SK-N-SH (cell line): ENCODE data around the gene ZNF573.

ENCODE experiments used
- CHD2 ChIP-seq: fragments of 150-350 bp; IDR thresholded peaks from 2 replicates; pipeline ENCODE4 v1.6.1; 2018; ENCODE audit warnings: low read length; ENCODE audit not compliant: partially characterized antibody
- ELF1 ChIP-seq: IDR thresholded peaks from 2 replicates; pipeline ENCODE4 v1.4.0; 2012
- EP300 ChIP-seq, 2 experiments: IDR thresholded peaks; 2 replicates each; pipeline versions ENCODE4 v1.4.0 to v1.6.1; 2012; ENCODE audit warnings: borderline replicate concordance in 1 of 2, low read depth in 1 of 2, low read length in 1 of 2
- FOSL2 ChIP-seq: IDR thresholded peaks from 2 replicates; pipeline ENCODE4 v1.4.0; 2012; ENCODE audit warnings: low read depth, mild to moderate bottlenecking, moderate library complexity, borderline replicate concordance
- JUND ChIP-seq: IDR thresholded peaks from 2 replicates; pipeline ENCODE4 v1.4.0; 2012
- NRF1 ChIP-seq: IDR thresholded peaks from 2 replicates; pipeline ENCODE4 v1.6.1; 2012; ENCODE audit warnings: low read depth, mild to moderate bottlenecking, low read length
- TCF12 ChIP-seq: IDR thresholded peaks from 2 replicates; pipeline ENCODE4 v1.4.0; 2012
- ZBTB33 ChIP-seq: IDR thresholded peaks from 2 replicates; pipeline ENCODE4 v1.4.0; 2012; ENCODE audit warnings: low read depth, borderline replicate concordance
- TF ChIP-seq, protein P1 (sequence below): fragments of 200-600 bp; sonication (generic); IDR thresholded peaks from 2 replicates; pipeline ENCODE4 v1.6.1; 2017; ENCODE audit warnings: antibody characterized with exemption, mild to moderate bottlenecking, moderate library complexity
- TF ChIP-seq, protein P2 (sequence below): IDR thresholded peaks from 2 replicates; pipeline ENCODE4 v1.6.1; 2012; ENCODE audit warnings: mild to moderate bottlenecking, low read depth, low read length, moderate library complexity

GRCh38 chr19:37698216-37698615 is 81.2 kb downstream of the ZNF573 start:
- no peak for TF ChIP-seq JUND
- TF ChIP-seq, protein P1, sequence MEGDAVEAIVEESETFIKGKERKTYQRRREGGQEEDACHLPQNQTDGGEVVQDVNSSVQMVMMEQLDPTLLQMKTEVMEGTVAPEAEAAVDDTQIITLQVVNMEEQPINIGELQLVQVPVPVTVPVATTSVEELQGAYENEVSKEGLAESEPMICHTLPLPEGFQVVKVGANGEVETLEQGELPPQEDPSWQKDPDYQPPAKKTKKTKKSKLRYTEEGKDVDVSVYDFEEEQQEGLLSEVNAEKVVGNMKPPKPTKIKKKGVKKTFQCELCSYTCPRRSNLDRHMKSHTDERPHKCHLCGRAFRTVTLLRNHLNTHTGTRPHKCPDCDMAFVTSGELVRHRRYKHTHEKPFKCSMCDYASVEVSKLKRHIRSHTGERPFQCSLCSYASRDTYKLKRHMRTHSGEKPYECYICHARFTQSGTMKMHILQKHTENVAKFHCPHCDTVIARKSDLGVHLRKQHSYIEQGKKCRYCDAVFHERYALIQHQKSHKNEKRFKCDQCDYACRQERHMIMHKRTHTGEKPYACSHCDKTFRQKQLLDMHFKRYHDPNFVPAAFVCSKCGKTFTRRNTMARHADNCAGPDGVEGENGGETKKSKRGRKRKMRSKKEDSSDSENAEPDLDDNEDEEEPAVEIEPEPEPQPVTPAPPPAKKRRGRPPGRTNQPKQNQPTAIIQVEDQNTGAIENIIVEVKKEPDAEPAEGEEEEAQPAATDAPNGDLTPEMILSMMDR, result no peak
- TF ChIP-seq EP300 (IDR thresholded peaks at IDR 0.05; ENCODE audit: borderline replicate concordance in 1 of 2, low read depth in 1 of 2, low read length in 1 of 2), result no peak
- TF ChIP-seq ZBTB33, result no peak
- TF ChIP-seq NRF1, result no peak
- TF ChIP-seq, protein P2, sequence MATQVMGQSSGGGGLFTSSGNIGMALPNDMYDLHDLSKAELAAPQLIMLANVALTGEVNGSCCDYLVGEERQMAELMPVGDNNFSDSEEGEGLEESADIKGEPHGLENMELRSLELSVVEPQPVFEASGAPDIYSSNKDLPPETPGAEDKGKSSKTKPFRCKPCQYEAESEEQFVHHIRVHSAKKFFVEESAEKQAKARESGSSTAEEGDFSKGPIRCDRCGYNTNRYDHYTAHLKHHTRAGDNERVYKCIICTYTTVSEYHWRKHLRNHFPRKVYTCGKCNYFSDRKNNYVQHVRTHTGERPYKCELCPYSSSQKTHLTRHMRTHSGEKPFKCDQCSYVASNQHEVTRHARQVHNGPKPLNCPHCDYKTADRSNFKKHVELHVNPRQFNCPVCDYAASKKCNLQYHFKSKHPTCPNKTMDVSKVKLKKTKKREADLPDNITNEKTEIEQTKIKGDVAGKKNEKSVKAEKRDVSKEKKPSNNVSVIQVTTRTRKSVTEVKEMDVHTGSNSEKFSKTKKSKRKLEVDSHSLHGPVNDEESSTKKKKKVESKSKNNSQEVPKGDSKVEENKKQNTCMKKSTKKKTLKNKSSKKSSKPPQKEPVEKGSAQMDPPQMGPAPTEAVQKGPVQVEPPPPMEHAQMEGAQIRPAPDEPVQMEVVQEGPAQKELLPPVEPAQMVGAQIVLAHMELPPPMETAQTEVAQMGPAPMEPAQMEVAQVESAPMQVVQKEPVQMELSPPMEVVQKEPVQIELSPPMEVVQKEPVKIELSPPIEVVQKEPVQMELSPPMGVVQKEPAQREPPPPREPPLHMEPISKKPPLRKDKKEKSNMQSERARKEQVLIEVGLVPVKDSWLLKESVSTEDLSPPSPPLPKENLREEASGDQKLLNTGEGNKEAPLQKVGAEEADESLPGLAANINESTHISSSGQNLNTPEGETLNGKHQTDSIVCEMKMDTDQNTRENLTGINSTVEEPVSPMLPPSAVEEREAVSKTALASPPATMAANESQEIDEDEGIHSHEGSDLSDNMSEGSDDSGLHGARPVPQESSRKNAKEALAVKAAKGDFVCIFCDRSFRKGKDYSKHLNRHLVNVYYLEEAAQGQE, result no peak
- no peak for TF ChIP-seq ELF1
- no peak for TF ChIP-seq FOSL2
- TF ChIP-seq CHD2, result no peak
- no peak for TF ChIP-seq TCF12
